K562 (cell line): ENCODE results near the gene TCF25. TPM values are rescaled to one million over a fixed set of nuclear protein-coding genes. Genes with fewer than 3 reads are reported as not detected.

ENCODE experiments used
- AFF4 ChIP-seq: sonication (generic); formaldehyde crosslinking; IDR thresholded peaks from 2 replicates; pipeline ENCODE4 v1.8.0; 2023; ENCODE audit warnings: mild to moderate bottlenecking, missing genetic modification reagents
- ATF6 ChIP-seq: sonication (generic); formaldehyde crosslinking; IDR thresholded peaks from 2 replicates; pipeline ENCODE4 v1.4.0; 2020; ENCODE audit warnings: mild to moderate bottlenecking, missing genetic modification reagents
- CHD2 ChIP-seq: IDR thresholded peaks from 2 replicates; pipeline ENCODE4 v1.6.1; 2011; ENCODE audit warnings: low read depth, low read length
- HNRNPK ChIP-seq: fragments of 200-400 bp; formaldehyde crosslinking; IDR thresholded peaks from one replicate; pipeline ENCODE4 v1.6.1; 2018; ENCODE audit warnings: mild to moderate bottlenecking, low read depth, low read length; ENCODE audit not compliant: poor library complexity, severe bottlenecking
- HNRNPUL1 ChIP-seq: fragments of 200-400 bp; formaldehyde crosslinking; IDR thresholded peaks from 2 replicates; pipeline ENCODE4 v1.6.1; 2017; ENCODE audit warnings: low read length
- KDM2B ChIP-seq: fragments of 250-450 bp; sonication (Bioruptor Pico); IDR thresholded peaks from 2 replicates; pipeline ENCODE4 v1.8.0; 2021; ENCODE audit warnings: mild to moderate bottlenecking, moderate library complexity
- MXI1 ChIP-seq: IDR thresholded peaks from 2 replicates; pipeline ENCODE4 v1.6.1; 2011; ENCODE audit warnings: low read depth, mild to moderate bottlenecking, improper control_type of control experiment, low read length
- NBN ChIP-seq: fragments of 450-650 bp; IDR thresholded peaks from 2 replicates; pipeline ENCODE4 v1.6.1; 2016; ENCODE audit warnings: low read depth, mild to moderate bottlenecking
- NCOA1 ChIP-seq: fragments of 450-650 bp; IDR thresholded peaks from 2 replicates; pipeline ENCODE4 v1.6.1; 2016; ENCODE audit warnings: low read depth
- NCOA4 ChIP-seq: fragments of 450-650 bp; IDR thresholded peaks from 2 replicates; pipeline ENCODE4 v1.6.1; 2018; ENCODE audit warnings: mild to moderate bottlenecking; ENCODE audit not compliant: partially characterized antibody
- NFE2L1 ChIP-seq: fragments of 450-650 bp; IDR thresholded peaks from 2 replicates; pipeline ENCODE4 v1.6.1; 2016; ENCODE audit warnings: missing genetic modification characterization, low read depth, mild to moderate bottlenecking, missing compliant biosample characterization, moderate library complexity, borderline replicate concordance
- NR4A1 ChIP-seq, 2 experiments: fragments of 250-450 bp in 1 of 2; fragments of 450-650 bp in 1 of 2; sonication (Bioruptor Pico) in 1 of 2; IDR thresholded peaks; 2 replicates each; pipeline versions ENCODE4 v1.4.0 to v1.6.1; 2016 to 2020; ENCODE audit warnings: mild to moderate bottlenecking in 2 of 2, missing compliant biosample characterization in 1 of 2, missing genetic modification characterization in 1 of 2, moderate library complexity in 1 of 2
- PBX2 ChIP-seq, 2 experiments: IDR thresholded peaks in 1 of 2; conservative IDR thresholded peaks in 1 of 2; 2 replicates each; pipeline ENCODE4 v1.6.1; 2016; ENCODE audit warnings: low read depth in 2 of 2, mild to moderate bottlenecking in 1 of 2, missing compliant biosample characterization in 1 of 2, missing genetic modification characterization in 1 of 2, moderate library complexity in 1 of 2
- RHOXF2B ChIP-seq: fragments of 250-450 bp; sonication (Bioruptor Pico); conservative IDR thresholded peaks from 2 replicates; pipeline ENCODE4 v1.5.1; 2021
- ZSCAN32 ChIP-seq: fragments of 450-650 bp; formaldehyde crosslinking; IDR thresholded peaks from 2 replicates; pipeline ENCODE4 v1.4.0; 2020; ENCODE audit warnings: mild to moderate bottlenecking, moderate library complexity
- polyA plus RNA-seq, 8 experiments: library from polyadenylated mRNA; depleted of rRNA in 4 of 8; stranded (reverse) in 5 of 8; unstranded in 3 of 8; fragments of >200 nt; fragmentation: Nextera tagmentation in 2 of 8; fragmentation: Illumina TruSeq in 1 of 8; extraction: Ambion mirVana in 2 of 8; extraction: Trizol in 1 of 8; gene quantifications; 2 replicates each; pipeline versions ENCODE4 v1.2.1 to v1.2.3, GENCODE V29; 2011 to 2014; ENCODE audit warnings: inconsistent platforms in 1 of 8, missing spikeins in 1 of 8
- total RNA-seq, 7 experiments: library from RNA; depleted of rRNA in 6 of 7; stranded (reverse); fragments of >200 nt in 6 of 7; fragmentation: Illumina TruSeq in 2 of 7; extraction: Trizol in 2 of 7; gene quantifications; 2 replicates each; pipeline versions ENCODE4 v1.2.1 to v1.2.3, GENCODE V29; 2011 to 2021; ENCODE audit warnings: low replicate concordance in 1 of 7

The TCF25 gene
- total and polyA plus RNA-seq, 9 of the 15 experiments (the other 6 are each of a cell fraction or from before 2014, with no cell fraction given), result 9.0 to 154 (median 83.8) TPM

- TF ChIP-seq ATF6 (CRISPR knock-in tag) (no peak), NBN (no peak), MXI1 (peak; percentile 43; the same call in 1 of the 2 replicates), RHOXF2B (CRISPR knock-in tag) (no peak), ZSCAN32 (CRISPR knock-in tag) (no peak), HNRNPK (no peak), CHD2 (no peak), PBX2 (CRISPR knock-in tag; IDR thresholded peaks at IDR 0.05; ENCODE audit: low read depth) (no peak), PBX2 (tag; conservative IDR thresholded peaks at IDR 0.05; ENCODE audit: low read depth) (no peak), KDM2B (CRISPR knock-in tag) (no peak), AFF4 (CRISPR knock-in tag) (no peak), NR4A1 (CRISPR knock-in tag; IDR thresholded peaks at IDR 0.05) (no peak), NR4A1 (tag; IDR thresholded peaks at IDR 0.05) (no peak), NFE2L1 (tag) (no peak), NCOA1 (no peak), NCOA4 (no peak), HNRNPUL1 (no peak)
Measured at GRCh38 chr16:89918453-89919347, 45.3 kb downstream of the TCF25 start, which contains the start of gene MC1R (continued).
